ENCODE results near the gene DCC. TPM values are rescaled to one million over a fixed set of nuclear protein-coding genes. Genes with fewer than 3 reads are reported as not detected.

The DCC gene
- polyA plus RNA-seq, 1 donor (not counting 4 experiments of a cell fraction or from before 2014, with no cell fraction given): not detected

- no peak overlapping the region for H2AFZ ChIP-seq (ENCODE audit: control insufficient read depth, low read length)
- H3K4me3 ChIP-seq (ENCODE audit: control insufficient read depth in 2 of 3, extremely low read depth in 1 of 3, insufficient read depth in 2 of 3, low read depth in 1 of 3, low read length in 3 of 3): no peak overlapping the region
- no peaks in the 10 kb centered on the region for H3K36me3 ChIP-seq (ENCODE audit: control insufficient read depth in 2 of 2, extremely low read depth in 1 of 2, insufficient read depth in 2 of 2, low read length in 2 of 2)
- H3K79me2 ChIP-seq (ENCODE audit: control insufficient read depth, insufficient read depth, low read length): no peaks in the 10 kb centered on the region
- H3K4me2 ChIP-seq (ENCODE audit: control insufficient read depth, extremely low read depth, insufficient read depth, low read depth, low read length): no peak overlapping the region
- H3K4me1 ChIP-seq (ENCODE audit: control insufficient read depth, extremely low read depth, insufficient read depth, low read length): no peaks in the 10 kb centered on the region
- FAIRE-seq: no peak
- dilution Hi-C loops (cut with MboI; ENCODE audit: extremely low pct_ligation_motif_present, low sequenced_read_pairs): no loop called here
- H3K9ac ChIP-seq (ENCODE audit: control insufficient read depth, extremely low read depth, insufficient read depth, low read length): no peak overlapping the region
- H3K9me3 ChIP-seq (ENCODE audit: control insufficient read depth, low read depth, low read length): no peaks in the 10 kb centered on the region
- H3K27me3 ChIP-seq (ENCODE audit: control insufficient read depth, extremely low read depth, insufficient read depth, low read length): no peaks in the 10 kb centered on the region
- no peak for DNase-seq (ENCODE audit: low read depth, low spot score)
- H4K20me1 ChIP-seq (ENCODE audit: control insufficient read depth, extremely low read depth, insufficient read depth, low read length): no peaks in the 10 kb centered on the region
- H3K9me1 ChIP-seq (ENCODE audit: control insufficient read depth, extremely low read depth, insufficient read depth, low read length): no peaks in the 10 kb centered on the region
- H3K27ac ChIP-seq (ENCODE audit: control insufficient read depth, insufficient read depth, low read length): no peak overlapping the region
- TF ChIP-seq CTCF (optimal IDR thresholded peaks at IDR 0.05 in 1 of 3, IDR thresholded peaks at IDR 0.05 in 1 of 3, conservative IDR thresholded peaks at IDR 0.05 in 1 of 3; ENCODE audit: extremely low read depth in 1 of 3, insufficient read depth in 2 of 3, low read length in 3 of 3) (no peak), EZH2 (IDR thresholded peaks at IDR 0.05; ENCODE audit: low read length) (no peak)
These were observed 554.8 kb downstream of the DCC start for GRCh38 chr18:52894801-52895200.

- DNase-seq (ENCODE audit: low read depth, low spot score): no peak
- no peak overlapping the region for H2AFZ ChIP-seq (ENCODE audit: control insufficient read depth, low read length)
- H3K9ac ChIP-seq (ENCODE audit: control insufficient read depth, extremely low read depth, insufficient read depth, low read length): no peak overlapping the region
- H3K36me3 ChIP-seq (ENCODE audit: control insufficient read depth in 2 of 2, extremely low read depth in 1 of 2, insufficient read depth in 2 of 2, low read length in 2 of 2): no peaks in the 10 kb centered on the region
- no peak for TF ChIP-seq EZH2 (IDR thresholded peaks at IDR 0.05; ENCODE audit: low read length)
- FAIRE-seq: no peak
- H3K4me3 ChIP-seq (ENCODE audit: control insufficient read depth in 2 of 3, extremely low read depth in 1 of 3, insufficient read depth in 2 of 3, low read depth in 1 of 3, low read length in 3 of 3): no peak overlapping the region
- no peaks in the 10 kb centered on the region for H3K79me2 ChIP-seq (ENCODE audit: control insufficient read depth, insufficient read depth, low read length)
- H3K9me1 ChIP-seq (ENCODE audit: control insufficient read depth, extremely low read depth, insufficient read depth, low read length): no peaks in the 10 kb centered on the region
- no peak overlapping the region for H3K27ac ChIP-seq (ENCODE audit: control insufficient read depth, insufficient read depth, low read length)
- no peaks in the 10 kb centered on the region for H3K27me3 ChIP-seq (ENCODE audit: control insufficient read depth, extremely low read depth, insufficient read depth, low read length)
- no peaks in the 10 kb centered on the region for H3K9me3 ChIP-seq (ENCODE audit: control insufficient read depth, low read depth, low read length)
- H3K4me2 ChIP-seq (ENCODE audit: control insufficient read depth, extremely low read depth, insufficient read depth, low read depth, low read length): no peak overlapping the region
- H4K20me1 ChIP-seq (ENCODE audit: control insufficient read depth, extremely low read depth, insufficient read depth, low read length): no peaks in the 10 kb centered on the region
- no peaks in the 10 kb centered on the region for H3K4me1 ChIP-seq (ENCODE audit: control insufficient read depth, extremely low read depth, insufficient read depth, low read length)
- dilution Hi-C loops (cut with MboI; ENCODE audit: extremely low pct_ligation_motif_present, low sequenced_read_pairs): no loop called here
These were observed 557.9 kb downstream of the DCC start for GRCh38 chr18:52897611-52898484.

Data from keratinocyte (primary cell).